ENCODE data around the gene DSCAML1.

DNA sequence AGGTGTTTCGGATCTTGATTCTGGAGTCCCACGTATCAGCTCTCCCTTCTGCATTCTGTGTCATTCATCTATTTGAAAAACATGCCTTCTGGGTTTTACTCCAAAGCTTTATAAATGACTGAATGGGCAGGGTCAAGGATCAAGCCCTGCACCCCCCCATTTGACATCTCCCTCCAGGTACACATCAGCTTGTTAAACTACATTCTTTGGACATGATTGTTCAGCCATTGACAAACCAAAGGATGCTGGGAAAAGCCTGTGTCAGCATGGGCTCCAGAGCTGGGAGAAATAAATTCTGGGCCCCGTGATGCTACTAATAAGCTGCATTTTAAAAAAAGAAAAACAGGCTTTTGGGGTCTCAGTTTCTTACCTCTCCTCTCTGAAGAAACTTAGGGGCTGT is 103.7 kb downstream of the DSCAML1 start:
- TF ChIP-seq, protein P1, sequence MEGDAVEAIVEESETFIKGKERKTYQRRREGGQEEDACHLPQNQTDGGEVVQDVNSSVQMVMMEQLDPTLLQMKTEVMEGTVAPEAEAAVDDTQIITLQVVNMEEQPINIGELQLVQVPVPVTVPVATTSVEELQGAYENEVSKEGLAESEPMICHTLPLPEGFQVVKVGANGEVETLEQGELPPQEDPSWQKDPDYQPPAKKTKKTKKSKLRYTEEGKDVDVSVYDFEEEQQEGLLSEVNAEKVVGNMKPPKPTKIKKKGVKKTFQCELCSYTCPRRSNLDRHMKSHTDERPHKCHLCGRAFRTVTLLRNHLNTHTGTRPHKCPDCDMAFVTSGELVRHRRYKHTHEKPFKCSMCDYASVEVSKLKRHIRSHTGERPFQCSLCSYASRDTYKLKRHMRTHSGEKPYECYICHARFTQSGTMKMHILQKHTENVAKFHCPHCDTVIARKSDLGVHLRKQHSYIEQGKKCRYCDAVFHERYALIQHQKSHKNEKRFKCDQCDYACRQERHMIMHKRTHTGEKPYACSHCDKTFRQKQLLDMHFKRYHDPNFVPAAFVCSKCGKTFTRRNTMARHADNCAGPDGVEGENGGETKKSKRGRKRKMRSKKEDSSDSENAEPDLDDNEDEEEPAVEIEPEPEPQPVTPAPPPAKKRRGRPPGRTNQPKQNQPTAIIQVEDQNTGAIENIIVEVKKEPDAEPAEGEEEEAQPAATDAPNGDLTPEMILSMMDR (IDR thresholded peaks at IDR 0.05), result no peak
- no peak for TF ChIP-seq POLR2A (IDR thresholded peaks at IDR 0.05)

Measured in uterus (tissue), 2 donors.